ENCODE results near the gene ETV2. TPM values are rescaled to one million over a fixed set of nuclear protein-coding genes. Genes with fewer than 3 reads are reported as not detected.

The ETV2 gene
- total RNA-seq, 2 experiments from 2014 or later = 1.2 to 1.4 TPM

DNA sequence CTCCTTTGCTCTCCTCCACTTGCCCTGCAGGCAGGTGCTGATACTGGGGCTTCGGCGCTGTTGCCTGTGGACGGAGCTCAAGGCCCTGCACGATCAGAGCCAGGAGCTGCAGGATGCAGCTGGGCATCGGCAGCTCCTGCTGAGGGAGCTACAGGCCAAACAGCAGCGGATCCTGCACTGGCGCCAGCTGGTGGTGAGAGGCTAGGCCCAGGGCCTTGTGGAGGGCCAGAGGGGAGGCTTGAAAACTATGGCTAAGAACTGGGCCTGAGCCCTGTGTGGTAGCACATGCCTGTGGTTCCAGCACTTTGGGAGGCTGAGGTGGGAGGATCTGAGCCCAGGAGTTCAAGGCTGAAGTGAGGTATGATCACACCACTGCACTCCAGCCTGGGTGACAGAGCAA, 22.7 kb upstream of the ETV2 start:
- TF ChIP-seq, protein P1, sequence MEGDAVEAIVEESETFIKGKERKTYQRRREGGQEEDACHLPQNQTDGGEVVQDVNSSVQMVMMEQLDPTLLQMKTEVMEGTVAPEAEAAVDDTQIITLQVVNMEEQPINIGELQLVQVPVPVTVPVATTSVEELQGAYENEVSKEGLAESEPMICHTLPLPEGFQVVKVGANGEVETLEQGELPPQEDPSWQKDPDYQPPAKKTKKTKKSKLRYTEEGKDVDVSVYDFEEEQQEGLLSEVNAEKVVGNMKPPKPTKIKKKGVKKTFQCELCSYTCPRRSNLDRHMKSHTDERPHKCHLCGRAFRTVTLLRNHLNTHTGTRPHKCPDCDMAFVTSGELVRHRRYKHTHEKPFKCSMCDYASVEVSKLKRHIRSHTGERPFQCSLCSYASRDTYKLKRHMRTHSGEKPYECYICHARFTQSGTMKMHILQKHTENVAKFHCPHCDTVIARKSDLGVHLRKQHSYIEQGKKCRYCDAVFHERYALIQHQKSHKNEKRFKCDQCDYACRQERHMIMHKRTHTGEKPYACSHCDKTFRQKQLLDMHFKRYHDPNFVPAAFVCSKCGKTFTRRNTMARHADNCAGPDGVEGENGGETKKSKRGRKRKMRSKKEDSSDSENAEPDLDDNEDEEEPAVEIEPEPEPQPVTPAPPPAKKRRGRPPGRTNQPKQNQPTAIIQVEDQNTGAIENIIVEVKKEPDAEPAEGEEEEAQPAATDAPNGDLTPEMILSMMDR (IDR thresholded peaks at IDR 0.05) = no peak
- POLR2A ChIA-PET = interaction anchor here (0.6 kb wide), 1 partner anchor 22 kb away, joined by 3 read pairs; no protein-coding TSS in a partner anchor

DNA sequence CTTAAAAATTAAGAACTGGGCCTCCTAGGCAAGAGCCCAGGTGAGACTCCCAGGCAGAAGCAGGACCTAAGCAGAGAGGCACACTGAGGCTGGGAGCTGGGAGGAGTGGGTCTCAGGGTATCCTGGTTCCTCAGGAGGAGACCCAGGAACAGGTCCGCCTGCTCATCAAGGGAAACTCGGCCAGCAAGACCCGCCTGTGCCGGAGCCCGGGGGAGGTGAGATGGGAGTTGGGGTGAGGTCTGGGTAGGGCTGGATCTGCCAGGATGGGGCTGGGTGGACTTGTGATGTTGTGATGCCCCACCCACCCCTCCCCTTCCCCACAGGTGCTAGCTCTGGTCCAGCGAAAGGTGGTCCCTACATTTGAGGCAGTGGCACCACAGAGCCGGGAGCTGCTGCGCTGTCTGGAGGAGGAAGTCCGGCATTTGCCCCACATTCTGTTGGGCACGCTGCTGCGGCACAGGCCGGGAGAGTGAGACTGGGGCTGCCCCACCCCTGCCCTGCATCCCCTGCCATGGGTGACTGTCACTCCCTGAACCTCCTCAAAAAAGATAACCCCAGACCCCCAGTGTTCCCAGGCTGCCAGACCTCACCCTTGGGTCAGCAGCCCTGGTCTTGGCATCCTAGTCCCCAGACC, 22.1 kb upstream of the ETV2 start:
- intact Hi-C loops (cut with micrococcal nuclease) = no loop called here
- TF ChIP-seq, protein P1 (IDR thresholded peaks at IDR 0.05) = no peak
- Mint-ChIP-seq H3K27ac (no peak overlapping the region), H3K4me1 (ENCODE audit: low read depth) (no peaks in the 10 kb centered on the region), H3K9me3 (no peaks in the 10 kb centered on the region), H3K4me3 (no peak overlapping the region), H3K27me3 (no peaks in the 10 kb centered on the region), H3K36me3 (ENCODE audit: low read depth) (peaks cover 18% of the 10 kb centered on the region)
- DNase-seq = no peak
- CTCF ChIA-PET = interaction anchor here (1.7 kb wide), 1 partner anchor 71 kb away, joined by 4 read pairs; no protein-coding TSS in a partner anchor
- POLR2A ChIA-PET = interaction anchor here (0.6 kb wide), 1 partner anchor 21 kb away, joined by 3 read pairs; no protein-coding TSS in a partner anchor
- no peak for ATAC-seq

More for the DNA sequence above, 22.7 kb upstream of the ETV2 start:
- intact Hi-C loops (cut with micrococcal nuclease) = no loop called here
- H3K36me3 Mint-ChIP-seq (ENCODE audit: low read depth) = peaks cover 18% of the 10 kb centered on the region
- DNase-seq = no peak
- CTCF ChIA-PET = interaction anchor here (1.7 kb wide), 1 partner anchor 70 kb away, joined by 4 read pairs; no protein-coding TSS in a partner anchor
- peaks cover 2% of the 10 kb centered on the region for H3K4me1 Mint-ChIP-seq (ENCODE audit: low read depth)
- no peak overlapping the region for H3K27ac Mint-ChIP-seq
- no peaks in the 10 kb centered on the region for H3K27me3 Mint-ChIP-seq
- no peaks in the 10 kb centered on the region for H3K9me3 Mint-ChIP-seq
- ATAC-seq = no peak
- no peak overlapping the region for H3K4me3 Mint-ChIP-seq

DNA sequence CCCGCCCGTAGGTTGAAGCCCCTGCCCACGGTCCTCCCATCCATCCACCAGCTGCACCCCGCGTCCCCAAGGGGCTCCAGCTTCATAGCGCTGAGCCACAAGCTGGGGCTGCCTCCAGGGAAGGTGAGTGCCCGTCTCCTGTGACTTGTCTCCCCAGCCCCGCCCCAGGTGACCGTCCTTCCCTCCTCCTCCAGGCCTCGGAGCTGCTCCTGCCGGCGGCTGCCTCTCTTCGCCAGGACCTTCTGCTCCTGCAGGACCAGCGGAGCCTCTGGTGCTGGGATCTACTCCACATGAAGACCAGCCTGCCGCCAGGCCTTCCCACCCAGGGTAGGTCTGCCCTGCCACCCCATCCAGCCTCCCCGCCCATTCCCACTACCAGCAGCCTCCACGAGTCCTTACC, 21.5 kb upstream of the ETV2 start:
- ATAC-seq (no peak), DNase-seq (no peak)
- no peaks in the 10 kb centered on the region for H3K27me3 Mint-ChIP-seq
- TF ChIP-seq, protein P1 (IDR thresholded peaks at IDR 0.05) = no peak
- POLR2A ChIA-PET = no interaction called here
- no peaks in the 10 kb centered on the region for H3K4me1 Mint-ChIP-seq (ENCODE audit: low read depth)
- H3K27ac Mint-ChIP-seq = no peak overlapping the region
- no peak overlapping the region for H3K4me3 Mint-ChIP-seq
- no peaks in the 10 kb centered on the region for H3K9me3 Mint-ChIP-seq
- CTCF ChIA-PET = no interaction called here
- peaks cover 18% of the 10 kb centered on the region for H3K36me3 Mint-ChIP-seq (ENCODE audit: low read depth)
- intact Hi-C loops (cut with micrococcal nuclease) = no loop called here

DNA sequence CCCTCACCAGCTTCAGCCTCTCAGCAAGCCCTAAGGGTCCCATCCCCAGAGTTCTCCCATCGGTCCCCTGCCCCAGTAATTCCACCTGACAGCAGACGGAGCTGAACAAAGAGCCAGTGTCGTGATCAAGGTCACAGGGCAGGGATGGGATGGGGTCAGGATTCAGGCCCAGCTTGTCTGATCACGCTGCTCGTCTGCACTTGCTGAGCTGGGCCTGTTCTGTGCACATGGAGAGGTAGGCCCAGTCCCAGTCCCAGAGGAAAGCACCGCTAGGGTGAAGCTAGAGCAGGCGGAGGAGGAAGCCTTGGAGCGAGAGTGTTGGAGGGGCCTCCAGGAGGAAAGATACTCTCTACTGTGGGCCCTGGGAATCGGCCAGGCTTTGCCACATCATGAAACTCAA, 19.8 kb upstream of the ETV2 start:
- ATAC-seq = no peak
- POLR2A ChIA-PET = interaction anchor here (2.5 kb wide), 1 partner anchor 9 kb away, joined by 11 read pairs; the partner anchor contains the start of gene HAUS5

DNA sequence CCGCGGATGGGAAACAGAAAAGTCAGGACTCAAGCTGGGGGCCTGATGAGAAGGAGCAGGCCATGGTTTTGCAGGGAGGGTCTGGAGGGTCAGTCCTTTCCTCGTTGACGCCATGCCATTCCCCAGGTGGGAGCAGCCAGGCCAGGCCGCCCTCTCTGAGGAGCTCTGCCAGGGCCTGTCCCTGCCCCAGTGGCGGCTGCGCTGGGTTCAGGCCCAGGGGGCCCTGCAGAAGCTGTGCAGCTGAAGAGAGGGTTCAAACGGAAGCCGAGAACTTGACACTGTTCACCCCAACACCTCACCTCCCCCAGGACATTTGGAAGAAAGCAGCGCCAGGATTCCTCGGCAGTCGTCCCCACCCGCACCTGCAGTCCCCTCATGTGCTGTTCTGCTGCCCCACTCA, 18.8 kb upstream of the ETV2 start:
- DNase-seq (no peak), ATAC-seq (no peak)
- TF ChIP-seq, protein P1 (IDR thresholded peaks at IDR 0.05) = no peak
- ChIA-PET CTCF (no interaction called here), POLR2A (interaction anchor here (1.1 to 2.5 kb wide), 3 partner anchors 10 to 19 kb away, joined by 3 to 11 read pairs (median 4); partner anchors contain the start of genes ETV2 and HAUS5)
- Mint-ChIP-seq H3K27ac (no peak overlapping the region), H3K9me3 (no peaks in the 10 kb centered on the region), H3K27me3 (no peaks in the 10 kb centered on the region), H3K4me1 (ENCODE audit: low read depth) (no peaks in the 10 kb centered on the region), H3K36me3 (ENCODE audit: low read depth) (peaks cover 10% of the 10 kb centered on the region), H3K4me3 (no peak overlapping the region)
- intact Hi-C loops (cut with micrococcal nuclease) = no loop called here

More for the DNA sequence above, 19.8 kb upstream of the ETV2 start:
- CTCF ChIA-PET = no interaction called here
- Mint-ChIP-seq H3K27me3 (no peaks in the 10 kb centered on the region), H3K9me3 (no peaks in the 10 kb centered on the region), H3K27ac (no peak overlapping the region), H3K36me3 (ENCODE audit: low read depth) (peaks cover 11% of the 10 kb centered on the region), H3K4me3 (no peak overlapping the region), H3K4me1 (ENCODE audit: low read depth) (no peaks in the 10 kb centered on the region)
- TF ChIP-seq, protein P1 (IDR thresholded peaks at IDR 0.05) = no peak
- intact Hi-C loops (cut with micrococcal nuclease) = no loop called here
- DNase-seq = no peak

All from activated CD8-positive, alpha-beta T cell treated with anti-CD3 and anti-CD28 coated beads for 36 hours (primary cell).